Breast epithelium (tissue), 3 donors: ENCODE measurements around the gene NBR1.

Experiments
- CTCF ChIP-seq, 3 donors: fragments of 450-650 bp; IDR thresholded peaks; one replicate each; pipeline ENCODE4 v1.5.1; 2016 to 2017; ENCODE audit warnings: antibody characterized with exemption in 3 of 3, mild to moderate bottlenecking in 3 of 3, moderate library complexity in 3 of 3
- POLR2A ChIP-seq: fragments of 450-650 bp; IDR thresholded peaks from one replicate; pipeline ENCODE4 v1.6.1; 2016; ENCODE audit warnings: antibody characterized with exemption, mild to moderate bottlenecking, moderate library complexity

GRCh38 chr17:43142153-43142552 lies 28.9 kb upstream of the NBR1 start:
- TF ChIP-seq CTCF (IDR thresholded peaks at IDR 0.05) (no peak), POLR2A (no peak)
